SU-DHL-6 (cell line): Measurements from ENCODE around the gene NID1.

Experiments used
- EZH2phosphoT487 ChIP-seq: fragments of 200-600 bp; sonication (generic), shearing (Covaris generic); conservative IDR thresholded peaks from 2 replicates; pipeline ENCODE4 v1.6.1; 2018; ENCODE audit warnings: mild to moderate bottlenecking, antibody characterized with exemption, low read length, moderate library complexity, mixed read lengths
- TF ChIP-seq, protein P1 (sequence below): fragments of 200-600 bp; sonication (generic); IDR thresholded peaks from one replicate; pipeline ENCODE4 v1.5.1; 2017; ENCODE audit warnings: antibody characterized with exemption, mild to moderate bottlenecking, low read length, moderate library complexity; ENCODE audit not compliant: insufficient read depth, poor library complexity, severe bottlenecking

DNA sequence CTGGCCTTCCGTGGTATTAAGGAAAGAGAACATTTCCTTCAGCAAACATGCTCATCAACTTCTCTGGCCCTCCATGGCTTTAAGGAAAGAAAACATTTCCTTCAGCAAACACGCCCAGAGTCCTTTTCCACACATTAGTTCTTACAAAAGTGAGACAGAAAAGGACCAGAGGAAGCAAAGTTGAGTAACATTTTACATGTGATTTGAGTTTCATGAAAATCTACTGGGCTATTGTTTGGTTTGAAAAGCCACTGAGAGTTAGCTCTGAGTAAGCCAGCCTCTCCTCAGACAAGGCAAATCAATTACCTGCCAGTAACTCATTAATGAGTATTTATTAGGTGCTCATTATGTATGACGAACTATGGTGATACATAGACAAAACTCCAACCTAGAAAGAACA, 78.0 kb downstream of the NID1 start:
- TF ChIP-seq, protein P1, sequence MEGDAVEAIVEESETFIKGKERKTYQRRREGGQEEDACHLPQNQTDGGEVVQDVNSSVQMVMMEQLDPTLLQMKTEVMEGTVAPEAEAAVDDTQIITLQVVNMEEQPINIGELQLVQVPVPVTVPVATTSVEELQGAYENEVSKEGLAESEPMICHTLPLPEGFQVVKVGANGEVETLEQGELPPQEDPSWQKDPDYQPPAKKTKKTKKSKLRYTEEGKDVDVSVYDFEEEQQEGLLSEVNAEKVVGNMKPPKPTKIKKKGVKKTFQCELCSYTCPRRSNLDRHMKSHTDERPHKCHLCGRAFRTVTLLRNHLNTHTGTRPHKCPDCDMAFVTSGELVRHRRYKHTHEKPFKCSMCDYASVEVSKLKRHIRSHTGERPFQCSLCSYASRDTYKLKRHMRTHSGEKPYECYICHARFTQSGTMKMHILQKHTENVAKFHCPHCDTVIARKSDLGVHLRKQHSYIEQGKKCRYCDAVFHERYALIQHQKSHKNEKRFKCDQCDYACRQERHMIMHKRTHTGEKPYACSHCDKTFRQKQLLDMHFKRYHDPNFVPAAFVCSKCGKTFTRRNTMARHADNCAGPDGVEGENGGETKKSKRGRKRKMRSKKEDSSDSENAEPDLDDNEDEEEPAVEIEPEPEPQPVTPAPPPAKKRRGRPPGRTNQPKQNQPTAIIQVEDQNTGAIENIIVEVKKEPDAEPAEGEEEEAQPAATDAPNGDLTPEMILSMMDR = no peak
- TF ChIP-seq EZH2phosphoT487 = no peak
